ENCODE results near the gene TMEM145.

The TMEM145 gene

GRCh38 chr19:42361545-42361910 lies 48.4 kb downstream of the TMEM145 start:
- no peak for ATAC-seq
- DNase-seq, result no peak

- DNase-seq (no peak), ATAC-seq (no peak)
Observed at GRCh38 chr19:42362342-42362741, 49.2 kb downstream of the TMEM145 start.

- DNase-seq, result no peak
- no peak for ATAC-seq
Observed at GRCh38 chr19:42362891-42363440, 49.9 kb downstream of the TMEM145 start.

- DNase-seq (no peak), ATAC-seq (no peak)
Observed at GRCh38 chr19:42363614-42364346, 50.7 kb downstream of the TMEM145 start.

- ATAC-seq, result no peak
- DNase-seq, result no peak
Observed at GRCh38 chr19:42366673-42367072, 53.6 kb downstream of the TMEM145 start.

GRCh38 chr19:42367929-42368328 lies 54.8 kb downstream of the TMEM145 start:
- ATAC-seq, result no peak
- DNase-seq, result no peak

- DNase-seq, result no peak
- ATAC-seq, result no peak
Observed at GRCh38 chr19:42368360-42368759, 55.3 kb downstream of the TMEM145 start.

- ATAC-seq (no peak), DNase-seq (no peak)
Observed at GRCh38 chr19:42368765-42369164, 55.7 kb downstream of the TMEM145 start.

- DNase-seq (no peak), ATAC-seq (no peak)
Observed at GRCh38 chr19:42369433-42370067, 56.4 kb downstream of the TMEM145 start.

GRCh38 chr19:42370068-42370520 lies 57.0 kb downstream of the TMEM145 start:
- no peak for DNase-seq
- ATAC-seq, result no peak

GRCh38 chr19:42370626-42371175 lies 57.6 kb downstream of the TMEM145 start:
- DNase-seq (no peak), ATAC-seq (no peak)
